Muscle of leg (tissue), 16 donors: ENCODE results near the gene SST. TPM values are rescaled to one million over a fixed set of nuclear protein-coding genes. Genes with fewer than 3 reads are reported as not detected.

Experiments used
- DNase-seq: peaks from one replicate; pipeline ENCODE4 v3.0.0; 2013
- H3K27ac ChIP-seq: one replicate; pipeline ENCODE4 v1.5.1; 2013; ENCODE audit warnings: mild to moderate bottlenecking, low read length, control low read depth
- H3K27me3 ChIP-seq: one replicate; pipeline ENCODE4 v1.6.1; 2013; ENCODE audit warnings: low read length; ENCODE audit not compliant: control insufficient read depth, insufficient read depth
- H3K36me3 ChIP-seq: one replicate; pipeline ENCODE4 v1.6.1; 2013; ENCODE audit warnings: low read length; ENCODE audit not compliant: control insufficient read depth, insufficient read depth
- H3K4me1 ChIP-seq: one replicate; pipeline ENCODE4 v1.6.1; 2013; ENCODE audit warnings: low read length; ENCODE audit not compliant: control insufficient read depth, insufficient read depth
- H3K4me3 ChIP-seq: one replicate; pipeline ENCODE4 v1.5.1; 2013; ENCODE audit warnings: low read length, control low read depth
- H3K9me3 ChIP-seq: replicated peaks from 2 replicates; pipeline ENCODE4 v1.6.1; 2013; ENCODE audit warnings: low read depth, low read length; ENCODE audit not compliant: control insufficient read depth
- WGBS: methylation state at CpG from one replicate; pipeline ENCODE4 v1.1.5; 2013; ENCODE audit warnings: missing lambda C conversion rate; ENCODE audit not compliant: insufficient coverage; 5-methylcytosine and 5-hydroxymethylcytosine counted together
- long read RNA-seq, 11 donors: transcript quantifications; one replicate each; lab custom pipeline, GENCODE V29; 2026
- polyA plus RNA-seq, 8 donors: library from polyadenylated mRNA; unstranded; fragments of 120-200 nt; gene quantifications; one replicate each; pipeline versions ENCODE4 v1.2.1 to v1.2.3, GENCODE V29; 2013; ENCODE audit warnings: inconsistent platforms in 1 of 8, low replicate concordance in 1 of 8; ENCODE audit not compliant: insufficient read length in 8 of 8, insufficient read depth in 1 of 8
- total RNA-seq: library from RNA; stranded (reverse); fragments of 120-200 nt; gene quantifications from one replicate; pipeline ENCODE4 v1.2.4, GENCODE V29; 2013

Gene SST
- not detected for total RNA-seq
- 1 to 10 TPM in 3 of 8 donors, under 1 TPM in 2, not detected in 3; 0.27 to 7.9 (median 1.8) TPM for polyA plus RNA-seq
- long read RNA-seq, donor 1 = 0 reads
- long read RNA-seq, donor 2 = 0 reads
- long read RNA-seq, donor 3 = 0 reads
- long read RNA-seq, donor 4, partial matches to known transcripts = 0 of 1 reads
- long read RNA-seq, donor 4, other reads (novel, unspliced or antisense) = 0 of 1 reads
- long read RNA-seq, donor 5 = 0 reads
- long read RNA-seq, donor 6 = 0 reads
- long read RNA-seq, donor 7 = 0 reads
- long read RNA-seq, donor 8 = 0 reads
- long read RNA-seq, donor 9 = 0 reads
- long read RNA-seq, donor 10 = 0 reads
- long read RNA-seq, donor 11, partial matches to known transcripts = 0 of 1 reads
- long read RNA-seq, donor 11, other reads (novel, unspliced or antisense) = 0 of 1 reads

- DNase-seq = peak; percentile 64
- no peaks in the 10 kb centered on the region for H3K4me1 ChIP-seq
- peaks cover 4% of the 10 kb centered on the region for H3K27me3 ChIP-seq
- 6% methylated on average over 35 of the region's 46 CpGs for WGBS
- H3K4me3 ChIP-seq = no peak within 1 kb of the TSS
- no peaks in the 10 kb centered on the region for H3K36me3 ChIP-seq
- H3K27ac ChIP-seq = no peak within 1 kb of the TSS
- H3K9me3 ChIP-seq = no peaks in the 10 kb centered on the region
Observed at GRCh38 chr3:187669675-187670504, at the start of gene SST. TSS of gene SST (minus strand) at chr3:187670394. CDS start at chr3:187670291, 103 bp downstream.

- no peak overlapping the region for H3K4me3 ChIP-seq
- 76% methylated on average over 2 of the region's 6 CpGs for WGBS
- no peaks in the 10 kb centered on the region for H3K27me3 ChIP-seq
- H3K36me3 ChIP-seq = peaks cover 18% of the 10 kb centered on the region
- no peak overlapping the region for H3K27ac ChIP-seq
- DNase-seq = no peak
- peaks cover 3% of the 10 kb centered on the region for H3K4me1 ChIP-seq
- no peaks in the 10 kb centered on the region for H3K9me3 ChIP-seq
Observed at GRCh38 chr3:187719628-187720336, 49.6 kb upstream of the SST start.

GRCh38 chr3:187718802-187719201 is 48.6 kb upstream of the SST start:
- no peak for DNase-seq
- no peaks in the 10 kb centered on the region for H3K27me3 ChIP-seq
- H3K9me3 ChIP-seq = no peaks in the 10 kb centered on the region
- H3K4me1 ChIP-seq = peaks cover 3% of the 10 kb centered on the region
- peaks cover 10% of the 10 kb centered on the region for H3K36me3 ChIP-seq
- WGBS = 100% methylated on average over 1 of the region's 5 CpGs
- no peak overlapping the region for H3K27ac ChIP-seq
- H3K4me3 ChIP-seq = no peak overlapping the region

GRCh38 chr3:187717572-187717971 is 47.4 kb upstream of the SST start:
- Histone ChIP-seq H3K9me3 (no peaks in the 10 kb centered on the region), H3K4me1 (peaks cover 3% of the 10 kb centered on the region), H3K27ac (no peak overlapping the region), H3K4me3 (no peak overlapping the region), H3K27me3 (no peaks in the 10 kb centered on the region), H3K36me3 (peaks cover 7% of the 10 kb centered on the region)
- WGBS = 40% methylated on average over 1 of the region's 1 CpG
- no peak for DNase-seq

GRCh38 chr3:187714404-187714979 is 44.3 kb upstream of the SST start:
- Histone ChIP-seq H3K4me3 (no peak overlapping the region), H3K9me3 (no peaks in the 10 kb centered on the region), H3K36me3 (no peaks in the 10 kb centered on the region), H3K27ac (no peak overlapping the region), H3K4me1 (no peaks in the 10 kb centered on the region), H3K27me3 (no peaks in the 10 kb centered on the region)
- DNase-seq = peak; percentile 72
- WGBS = no CpG with 5 or more reads among the region's 4 CpGs

- no peaks in the 10 kb centered on the region for H3K9me3 ChIP-seq
- no peak overlapping the region for H3K4me3 ChIP-seq
- no peaks in the 10 kb centered on the region for H3K4me1 ChIP-seq
- no CpG with 5 or more reads among the region's 2 CpGs for WGBS
- H3K27ac ChIP-seq = no peak overlapping the region
- DNase-seq = no peak
- H3K36me3 ChIP-seq = no peaks in the 10 kb centered on the region
- no peaks in the 10 kb centered on the region for H3K27me3 ChIP-seq
Observed at GRCh38 chr3:187713504-187713903, 43.3 kb upstream of the SST start.

GRCh38 chr3:187709155-187709554 is 39.0 kb upstream of the SST start:
- WGBS = 62% methylated on average over 4 of the region's 4 CpGs
- DNase-seq = no peak
- no peak overlapping the region for H3K4me3 ChIP-seq
- no peaks in the 10 kb centered on the region for H3K4me1 ChIP-seq
- H3K9me3 ChIP-seq = no peaks in the 10 kb centered on the region
- H3K27ac ChIP-seq = no peak overlapping the region
- no peaks in the 10 kb centered on the region for H3K36me3 ChIP-seq
- H3K27me3 ChIP-seq = no peaks in the 10 kb centered on the region

- DNase-seq = no peak
- no peaks in the 10 kb centered on the region for H3K4me1 ChIP-seq
- no peaks in the 10 kb centered on the region for H3K27me3 ChIP-seq
- H3K27ac ChIP-seq = no peak overlapping the region
- no peaks in the 10 kb centered on the region for H3K9me3 ChIP-seq
- H3K36me3 ChIP-seq = no peaks in the 10 kb centered on the region
- H3K4me3 ChIP-seq = no peak overlapping the region
Observed at GRCh38 chr3:187708696-187709095, 38.5 kb upstream of the SST start.

- Histone ChIP-seq H3K27me3 (no peaks in the 10 kb centered on the region), H3K27ac (no peak overlapping the region), H3K36me3 (no peaks in the 10 kb centered on the region), H3K9me3 (no peaks in the 10 kb centered on the region), H3K4me1 (no peaks in the 10 kb centered on the region), H3K4me3 (no peak overlapping the region)
- WGBS = 96% methylated on average over 2 of the region's 2 CpGs
- peak; percentile 32 for DNase-seq
Observed at GRCh38 chr3:187706971-187707370, 36.8 kb upstream of the SST start.

GRCh38 chr3:187705164-187705563 is 35.0 kb upstream of the SST start:
- DNase-seq = no peak
- H3K4me3 ChIP-seq = no peak overlapping the region
- H3K4me1 ChIP-seq = no peaks in the 10 kb centered on the region
- no peaks in the 10 kb centered on the region for H3K9me3 ChIP-seq
- H3K27ac ChIP-seq = no peak overlapping the region
- H3K27me3 ChIP-seq = no peaks in the 10 kb centered on the region
- no peaks in the 10 kb centered on the region for H3K36me3 ChIP-seq
